PC-9 (cell line): Measurements from ENCODE around the gene PPP2R2B. TPM values are rescaled to one million over a fixed set of nuclear protein-coding genes. Genes with fewer than 3 reads are reported as not detected.

Source experiments
- BruUV-seq: library from RNA; stranded (reverse); fragments of 400-500 nt; replicated peaks from 2 replicates; lab custom pipeline; 2021; lab: Mats Ljungman, UMichigan
- CTCF ChIA-PET: fragments of 300-600 bp; sonication (Branson Sonifier 250); formaldehyde crosslinking; loops from one replicate; lab custom pipeline; 2022; ENCODE audit warnings: antibody characterized with exemption; lab: Charles Lee
- POLR2A ChIA-PET: fragments of 300-600 bp; sonication (Branson Sonifier 250); formaldehyde crosslinking; loops from one replicate; lab custom pipeline; 2022; ENCODE audit warnings: antibody characterized with exemption; ENCODE audit not compliant: unreplicated experiment; lab: Charles Lee
- DNase-seq, 2 experiments: peaks; one replicate each; pipeline versions ENCODE4 v3.0.0 to v3.0.0-alpha.2; 2015 to 2022; ENCODE audit warnings: mixed read lengths in 1 of 2
- H2AFZ ChIP-seq: fragments of 200-600 bp; sonication (generic); 2 replicates; pipeline ENCODE4 v1.8.1; 2017; ENCODE audit warnings: antibody characterized with exemption
- H3F3A ChIP-seq: fragments of 200-600 bp; sonication (generic); 2 replicates; pipeline ENCODE4 v1.8.1; 2017; ENCODE audit warnings: antibody characterized with exemption, mild to moderate bottlenecking, low read depth; ENCODE audit not compliant: insufficient read depth
- H3K27ac ChIP-seq: fragments of 200-600 bp; sonication (generic); 2 replicates; pipeline ENCODE4 v1.6.1; 2016; ENCODE audit warnings: mixed run types
- H3K27me3 ChIP-seq: fragments of 200-600 bp; sonication (generic); 2 replicates; pipeline ENCODE4 v1.6.1; 2016; ENCODE audit warnings: low read depth, mixed run types; ENCODE audit not compliant: insufficient read depth
- H3K36me3 ChIP-seq: fragments of 200-600 bp; sonication (generic); 2 replicates; pipeline ENCODE4 v1.6.1; 2016; ENCODE audit warnings: low read depth, mixed run types
- H3K4me1 ChIP-seq: fragments of 200-600 bp; sonication (generic); replicated peaks from 2 replicates; pipeline ENCODE4 v1.6.1; 2016; ENCODE audit warnings: mixed run types; ENCODE audit not compliant: insufficient read depth
- H3K4me2 ChIP-seq: fragments of 200-600 bp; sonication (generic); 2 replicates; pipeline ENCODE4 v1.6.1; 2017; ENCODE audit warnings: mixed run types
- H3K4me3 ChIP-seq: fragments of 200-600 bp; sonication (generic); 2 replicates; pipeline ENCODE4 v1.6.1; 2016; ENCODE audit warnings: mixed run types
- H3K79me2 ChIP-seq: fragments of 200-600 bp; sonication (generic); 2 replicates; pipeline ENCODE4 v1.6.1; 2017; ENCODE audit warnings: low read depth, mixed run types
- H3K9me2 ChIP-seq: fragments of 200-600 bp; sonication (generic); 2 replicates; pipeline ENCODE4 v1.8.1; 2017; ENCODE audit warnings: mild to moderate bottlenecking; ENCODE audit not compliant: insufficient read depth
- H3K9me3 ChIP-seq: fragments of 200-600 bp; sonication (generic); 2 replicates; pipeline ENCODE4 v1.8.1; 2016; ENCODE audit warnings: low read depth; ENCODE audit not compliant: insufficient read depth
- H4K20me1 ChIP-seq: fragments of 200-600 bp; sonication (generic); 2 replicates; pipeline ENCODE4 v1.8.1; 2017; ENCODE audit not compliant: insufficient read depth
- EZH2 ChIP-seq: fragments of 200-600 bp; sonication (generic); IDR thresholded peaks from 2 replicates; pipeline ENCODE4 v1.8.0; 2017; ENCODE audit warnings: antibody characterized with exemption, low read depth
- intact Hi-C: fragments of 100-400 bp; cut with micrococcal nuclease; formaldehyde crosslinking; loops from one replicate; pipeline ENCODE4 v1.10.0; 2022; ENCODE audit not compliant: unreplicated experiment
- total RNA-seq: library from RNA; stranded (reverse); gene quantifications from 2 replicates; pipeline ENCODE4 v1.2.3, GENCODE V29; 2021
- TF ChIP-seq, protein P1 (sequence below): fragments of 200-600 bp; sonication (generic); conservative IDR thresholded peaks from 2 replicates; pipeline ENCODE4 v1.6.1; 2017; ENCODE audit warnings: mixed run types, antibody characterized with exemption, mild to moderate bottlenecking, moderate library complexity

PPP2R2B gene
- total RNA-seq, 1 experiment from 2014 or later = not detected

DNA sequence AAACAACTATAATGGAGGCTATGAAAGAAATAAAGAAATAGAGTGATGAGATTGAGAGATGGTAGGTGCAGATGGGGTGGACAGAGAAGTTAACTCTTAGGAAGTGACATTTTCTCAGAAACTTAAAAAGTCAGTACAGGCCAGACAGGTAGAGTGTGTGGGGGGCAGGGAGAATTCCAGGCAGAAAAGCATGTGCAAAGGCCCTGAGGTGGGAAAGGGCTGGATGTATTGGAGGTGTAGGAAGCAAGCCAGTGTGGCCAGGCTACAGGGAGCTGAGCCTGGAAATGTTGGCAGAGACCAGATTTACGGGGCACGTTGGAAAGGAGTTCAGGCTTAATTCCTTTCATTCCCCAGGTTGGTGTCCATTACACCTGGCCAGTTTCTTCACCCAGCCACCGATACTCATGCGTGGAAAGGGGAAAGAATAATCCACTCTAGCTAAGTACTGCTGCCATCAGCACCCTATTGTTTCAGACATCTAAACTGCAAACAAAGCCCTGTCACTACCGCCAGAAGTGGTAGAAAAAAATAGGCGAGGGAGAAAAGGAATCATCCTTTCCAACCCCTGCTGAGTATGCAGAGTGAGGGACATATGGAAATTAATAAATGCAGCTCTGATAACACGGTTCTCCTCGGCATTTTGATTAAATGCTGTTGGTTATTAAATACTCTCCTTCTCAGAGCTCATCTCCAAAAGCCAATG lies 245.8 kb downstream of the PPP2R2B start:
- intact Hi-C loops = no loop called here
- no peaks in the 10 kb centered on the region for H3K9me2 ChIP-seq
- BruUV-seq = no TSS peak
- no peak overlapping the region for H3K4me2 ChIP-seq
- no peaks in the 10 kb centered on the region for H3K4me1 ChIP-seq
- ChIA-PET POLR2A (no interaction called here), CTCF (no interaction called here)
- H3K36me3 ChIP-seq = no peaks in the 10 kb centered on the region
- no peak overlapping the region for H2AFZ ChIP-seq
- H3K9me3 ChIP-seq = no peaks in the 10 kb centered on the region
- no peak for DNase-seq
- no peak overlapping the region for H3K4me3 ChIP-seq
- no peak for TF ChIP-seq EZH2
- TF ChIP-seq, protein P1, sequence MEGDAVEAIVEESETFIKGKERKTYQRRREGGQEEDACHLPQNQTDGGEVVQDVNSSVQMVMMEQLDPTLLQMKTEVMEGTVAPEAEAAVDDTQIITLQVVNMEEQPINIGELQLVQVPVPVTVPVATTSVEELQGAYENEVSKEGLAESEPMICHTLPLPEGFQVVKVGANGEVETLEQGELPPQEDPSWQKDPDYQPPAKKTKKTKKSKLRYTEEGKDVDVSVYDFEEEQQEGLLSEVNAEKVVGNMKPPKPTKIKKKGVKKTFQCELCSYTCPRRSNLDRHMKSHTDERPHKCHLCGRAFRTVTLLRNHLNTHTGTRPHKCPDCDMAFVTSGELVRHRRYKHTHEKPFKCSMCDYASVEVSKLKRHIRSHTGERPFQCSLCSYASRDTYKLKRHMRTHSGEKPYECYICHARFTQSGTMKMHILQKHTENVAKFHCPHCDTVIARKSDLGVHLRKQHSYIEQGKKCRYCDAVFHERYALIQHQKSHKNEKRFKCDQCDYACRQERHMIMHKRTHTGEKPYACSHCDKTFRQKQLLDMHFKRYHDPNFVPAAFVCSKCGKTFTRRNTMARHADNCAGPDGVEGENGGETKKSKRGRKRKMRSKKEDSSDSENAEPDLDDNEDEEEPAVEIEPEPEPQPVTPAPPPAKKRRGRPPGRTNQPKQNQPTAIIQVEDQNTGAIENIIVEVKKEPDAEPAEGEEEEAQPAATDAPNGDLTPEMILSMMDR = no peak
- no peaks in the 10 kb centered on the region for H3F3A ChIP-seq
- H3K27ac ChIP-seq = no peak overlapping the region
- H3K79me2 ChIP-seq = no peaks in the 10 kb centered on the region
- peaks cover 26% of the 10 kb centered on the region; the same call in 1 of the 2 replicates for H3K27me3 ChIP-seq
- no peaks in the 10 kb centered on the region for H4K20me1 ChIP-seq

DNA sequence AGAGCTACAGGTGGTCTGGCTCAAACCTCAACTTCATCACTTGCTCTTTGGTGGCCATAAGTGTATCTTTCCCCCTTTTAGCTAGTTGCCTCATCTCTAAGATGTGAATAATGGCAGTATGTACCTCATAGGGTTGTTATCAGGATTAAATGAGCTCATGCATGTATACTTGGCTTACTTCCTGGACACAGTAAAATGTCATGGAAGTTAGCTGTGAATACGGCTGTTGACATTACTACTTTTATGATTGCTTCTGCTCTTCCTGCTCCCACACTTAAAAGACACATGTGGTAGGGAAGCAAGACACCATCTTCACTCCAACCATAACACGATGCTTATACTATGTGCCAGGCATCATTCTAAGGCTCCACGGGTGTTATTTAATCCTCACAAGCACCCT lies 248.1 kb downstream of the PPP2R2B start:
- Histone ChIP-seq H3K27me3 (peaks cover 24% of the 10 kb centered on the region; the same call in 1 of the 2 replicates), H3K36me3 (no peaks in the 10 kb centered on the region), H3K9me3 (no peaks in the 10 kb centered on the region), H3K4me2 (no peak overlapping the region), H3K4me1 (no peaks in the 10 kb centered on the region), H3K27ac (no peak overlapping the region), H3K4me3 (no peak overlapping the region), H3F3A (no peaks in the 10 kb centered on the region), H3K79me2 (no peaks in the 10 kb centered on the region), H4K20me1 (no peaks in the 10 kb centered on the region), H3K9me2 (no peaks in the 10 kb centered on the region), H2AFZ (no peak overlapping the region)
- CTCF ChIA-PET = no interaction called here
- intact Hi-C loops = no loop called here
- no peak for TF ChIP-seq EZH2
- TF ChIP-seq, protein P1 = no peak
- DNase-seq = no peak
- POLR2A ChIA-PET = no interaction called here
- BruUV-seq = no TSS peak

DNA sequence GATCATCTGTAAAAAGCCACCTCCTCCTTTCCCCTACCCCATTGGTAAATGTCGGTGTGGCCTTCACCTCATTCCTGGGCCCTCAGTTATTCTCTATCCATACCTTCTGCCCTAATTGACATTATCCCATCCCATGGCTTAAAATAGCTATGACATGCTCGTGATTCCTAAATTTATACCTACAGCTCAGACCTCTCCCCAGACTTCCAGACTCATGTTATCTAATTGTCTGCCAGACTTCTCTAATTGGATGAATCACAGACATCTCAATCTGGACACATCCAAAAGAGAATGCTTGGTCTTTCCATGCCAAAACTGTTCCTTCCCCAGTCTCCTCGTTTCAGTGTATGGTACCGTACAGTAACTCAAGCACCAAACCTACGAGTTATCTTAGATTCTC lies 249.6 kb downstream of the PPP2R2B start:
- CTCF ChIA-PET = no interaction called here
- H3K9me3 ChIP-seq = no peaks in the 10 kb centered on the region
- H4K20me1 ChIP-seq = no peaks in the 10 kb centered on the region
- no TSS peak for BruUV-seq
- peaks cover 17% of the 10 kb centered on the region; the same call in 1 of the 2 replicates for H3K27me3 ChIP-seq
- no peak overlapping the region for H3K27ac ChIP-seq
- no peak for TF ChIP-seq EZH2
- TF ChIP-seq, protein P1 = no peak
- H3K36me3 ChIP-seq = no peaks in the 10 kb centered on the region
- intact Hi-C loops = no loop called here
- H3K79me2 ChIP-seq = no peaks in the 10 kb centered on the region
- H2AFZ ChIP-seq = no peak overlapping the region
- no peak overlapping the region for H3K4me2 ChIP-seq
- H3F3A ChIP-seq = no peaks in the 10 kb centered on the region
- H3K4me1 ChIP-seq = no peaks in the 10 kb centered on the region
- H3K4me3 ChIP-seq = no peak overlapping the region
- DNase-seq = no peak
- POLR2A ChIA-PET = no interaction called here
- H3K9me2 ChIP-seq = no peaks in the 10 kb centered on the region
